ENCODE measurements around the gene RCAN1. TPM values are rescaled to one million over a fixed set of nuclear protein-coding genes. Genes with fewer than 3 reads are reported as not detected.

Gene RCAN1
- total RNA-seq, 1 experiment from 2014 or later: 5.4 TPM

- H3K27me3 ChIP-seq (replicated peaks; ENCODE audit: insufficient read depth, low read depth, low read length, poor library complexity): no peaks in the 10 kb centered on the region
- TF ChIP-seq CTCF (conservative IDR thresholded peaks at IDR 0.05; ENCODE audit: low read depth, low read length): peak; percentile 86
- TF ChIP-seq EZH2 (IDR thresholded peaks at IDR 0.05; ENCODE audit: borderline replicate concordance, low read depth, low read length, poor library complexity, severe bottlenecking): no peak
- H3K27ac ChIP-seq (ENCODE audit: low read depth, low read length, poor library complexity, severe bottlenecking): no peak overlapping the region
- ChIA-PET CTCF (interaction anchor here (0.5 to 1.5 kb wide), 7 partner anchors 12 to 122 kb away, joined by 3 to 23 read pairs (median 4); no protein-coding TSS in a partner anchor), POLR2A (ENCODE audit: low non-redundant PET) (no interaction called here)
- no peaks in the 10 kb centered on the region for H3K36me3 ChIP-seq (ENCODE audit: insufficient read depth, low read length, poor library complexity, severe bottlenecking)
- H3K4me1 ChIP-seq (ENCODE audit: insufficient read depth, low read length, poor library complexity, severe bottlenecking): no peaks in the 10 kb centered on the region
- no peaks in the 10 kb centered on the region for H3K9me3 ChIP-seq (ENCODE audit: low read depth, low read length, poor library complexity, severe bottlenecking)
- intact Hi-C loops (cut with micrococcal nuclease; ENCODE audit: unreplicated experiment): loop anchor here (1.0 kb wide), 1 partner anchor 120 kb away; no protein-coding TSS in a partner anchor
- no TSS peak for BruUV-seq (replicated peaks)
- H3K4me3 ChIP-seq (ENCODE audit: low read depth, low read length, poor library complexity, severe bottlenecking): no peak overlapping the region
- DNase-seq (ENCODE audit: low spot score): peak; percentile 64
Observed at GRCh38 chr21:34510148-34511142, 104.5 kb downstream of the RCAN1 start.

- intact Hi-C loops (cut with micrococcal nuclease; ENCODE audit: unreplicated experiment): no loop called here
- POLR2A ChIA-PET (ENCODE audit: low non-redundant PET): no interaction called here
Observed at GRCh38 chr21:34509151-34509550, 105.8 kb downstream of the RCAN1 start.

GRCh38 chr21:34504595-34504994, 110.3 kb downstream of the RCAN1 start:
- Histone ChIP-seq H3K27ac (ENCODE audit: low read depth, low read length, poor library complexity, severe bottlenecking) (no peak overlapping the region), H3K27me3 (replicated peaks; ENCODE audit: insufficient read depth, low read depth, low read length, poor library complexity) (peaks cover 4% of the 10 kb centered on the region), H3K36me3 (ENCODE audit: insufficient read depth, low read length, poor library complexity, severe bottlenecking) (no peaks in the 10 kb centered on the region), H3K9me3 (ENCODE audit: low read depth, low read length, poor library complexity, severe bottlenecking) (no peaks in the 10 kb centered on the region), H3K4me3 (ENCODE audit: low read depth, low read length, poor library complexity, severe bottlenecking) (no peak overlapping the region), H3K4me1 (ENCODE audit: insufficient read depth, low read length, poor library complexity, severe bottlenecking) (no peaks in the 10 kb centered on the region)
- POLR2A ChIA-PET (ENCODE audit: low non-redundant PET): no interaction called here
- intact Hi-C loops (cut with micrococcal nuclease; ENCODE audit: unreplicated experiment): no loop called here
- no peak for DNase-seq (ENCODE audit: low spot score)
- no TSS peak for BruUV-seq (replicated peaks)
- CTCF ChIA-PET: no interaction called here
- TF ChIP-seq EZH2 (IDR thresholded peaks at IDR 0.05; ENCODE audit: borderline replicate concordance, low read depth, low read length, poor library complexity, severe bottlenecking) (no peak), CTCF (conservative IDR thresholded peaks at IDR 0.05; ENCODE audit: low read depth, low read length) (no peak)

More at GRCh38 chr21:34509151-34509550, 105.8 kb downstream of the RCAN1 start:
- Histone ChIP-seq H3K9me3 (ENCODE audit: low read depth, low read length, poor library complexity, severe bottlenecking) (no peaks in the 10 kb centered on the region), H3K4me1 (ENCODE audit: insufficient read depth, low read length, poor library complexity, severe bottlenecking) (no peaks in the 10 kb centered on the region), H3K4me3 (ENCODE audit: low read depth, low read length, poor library complexity, severe bottlenecking) (no peak overlapping the region), H3K27ac (ENCODE audit: low read depth, low read length, poor library complexity, severe bottlenecking) (no peak overlapping the region), H3K36me3 (ENCODE audit: insufficient read depth, low read length, poor library complexity, severe bottlenecking) (no peaks in the 10 kb centered on the region), H3K27me3 (replicated peaks; ENCODE audit: insufficient read depth, low read depth, low read length, poor library complexity) (no peaks in the 10 kb centered on the region)
- BruUV-seq (replicated peaks): no TSS peak
- TF ChIP-seq EZH2 (IDR thresholded peaks at IDR 0.05; ENCODE audit: borderline replicate concordance, low read depth, low read length, poor library complexity, severe bottlenecking) (no peak), CTCF (conservative IDR thresholded peaks at IDR 0.05; ENCODE audit: low read depth, low read length) (no peak)
- CTCF ChIA-PET: interaction anchor here (0.6 kb wide), 1 partner anchor 74 kb away, joined by 9 read pairs; no protein-coding TSS in a partner anchor
- DNase-seq (ENCODE audit: low spot score): no peak
